ENCODE measurements around the gene CEND1.
A peak's percentile ranks its signal among the peaks of the same experiment; 100 is the strongest.

DNA sequence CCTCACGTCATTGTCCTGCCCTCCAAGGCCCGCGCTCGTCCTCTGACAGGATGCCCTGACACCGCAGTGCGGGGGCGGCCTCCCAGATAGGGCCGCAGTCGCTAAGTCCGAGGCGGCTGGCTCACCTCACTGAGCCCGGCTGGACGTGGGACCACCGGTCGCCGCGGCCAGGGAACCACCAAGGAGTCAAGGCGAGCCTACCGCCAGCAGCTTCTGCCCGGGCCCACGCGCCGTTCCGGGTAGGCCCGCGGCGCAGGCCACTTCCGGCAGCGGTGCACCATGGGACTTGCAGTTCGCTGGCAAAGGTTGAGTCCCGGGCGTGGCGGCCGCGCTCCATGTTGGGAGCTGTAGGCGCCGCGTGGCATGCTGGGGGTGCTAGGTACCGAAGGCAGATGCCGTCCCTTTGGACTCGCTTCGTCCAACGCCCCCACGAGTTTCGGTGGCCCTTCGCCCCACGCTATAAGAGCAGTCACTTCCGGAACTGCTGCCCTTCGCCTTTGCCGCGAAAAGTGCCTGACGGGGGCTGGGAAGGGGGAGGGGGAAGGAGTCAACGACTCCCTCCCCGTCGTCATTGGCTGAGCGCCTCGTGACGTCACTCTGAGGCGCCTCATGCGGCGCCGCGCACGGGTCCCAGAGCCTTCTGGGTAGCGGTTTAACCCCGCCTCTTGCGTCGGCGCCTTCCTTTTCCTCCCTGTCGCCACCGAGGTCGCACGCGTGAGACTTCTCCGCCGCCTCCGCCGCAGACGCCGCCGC lies 19.6 kb upstream of the CEND1 start, which contains the start of gene RPLP2:
- TF ChIP-seq, protein P1, sequence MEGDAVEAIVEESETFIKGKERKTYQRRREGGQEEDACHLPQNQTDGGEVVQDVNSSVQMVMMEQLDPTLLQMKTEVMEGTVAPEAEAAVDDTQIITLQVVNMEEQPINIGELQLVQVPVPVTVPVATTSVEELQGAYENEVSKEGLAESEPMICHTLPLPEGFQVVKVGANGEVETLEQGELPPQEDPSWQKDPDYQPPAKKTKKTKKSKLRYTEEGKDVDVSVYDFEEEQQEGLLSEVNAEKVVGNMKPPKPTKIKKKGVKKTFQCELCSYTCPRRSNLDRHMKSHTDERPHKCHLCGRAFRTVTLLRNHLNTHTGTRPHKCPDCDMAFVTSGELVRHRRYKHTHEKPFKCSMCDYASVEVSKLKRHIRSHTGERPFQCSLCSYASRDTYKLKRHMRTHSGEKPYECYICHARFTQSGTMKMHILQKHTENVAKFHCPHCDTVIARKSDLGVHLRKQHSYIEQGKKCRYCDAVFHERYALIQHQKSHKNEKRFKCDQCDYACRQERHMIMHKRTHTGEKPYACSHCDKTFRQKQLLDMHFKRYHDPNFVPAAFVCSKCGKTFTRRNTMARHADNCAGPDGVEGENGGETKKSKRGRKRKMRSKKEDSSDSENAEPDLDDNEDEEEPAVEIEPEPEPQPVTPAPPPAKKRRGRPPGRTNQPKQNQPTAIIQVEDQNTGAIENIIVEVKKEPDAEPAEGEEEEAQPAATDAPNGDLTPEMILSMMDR (IDR thresholded peaks at IDR 0.05): peak in 1 of 5 experiments; percentile 49
- TF ChIP-seq POLR2A (IDR thresholded peaks at IDR 0.05): peak; percentile 92 to 94

All from tibial nerve (tissue), 3 donors.